SK-N-SH treated with all-trans-retinoic acid at 6 μM for 48 hours (cell line): Measurements from ENCODE around the gene ADRA2B.

ENCODE experiments used
- ATAC-seq: fragments of 200-7000 bp; cut with Tn5 transposase; 3 replicates; pipeline ENCODE4 v1.9.1; 2020; ENCODE audit warnings: mild to moderate bottlenecking, moderate library complexity
- ARNTL ChIP-seq: fragments of 450-650 bp; formaldehyde crosslinking; IDR thresholded peaks from 2 replicates; pipeline ENCODE4 v1.5.0; 2020; ENCODE audit warnings: low read depth, mild to moderate bottlenecking, moderate library complexity, borderline replicate concordance
- ESRRG ChIP-seq: fragments of 250-450 bp; sonication (Bioruptor Pico); IDR thresholded peaks from 2 replicates; pipeline ENCODE4 v1.6.1; 2021; ENCODE audit warnings: mild to moderate bottlenecking
- ISL1 ChIP-seq: fragments of 250-450 bp; sonication (Bioruptor Pico); IDR thresholded peaks from 2 replicates; pipeline ENCODE4 v2.1.2; 2022; ENCODE audit warnings: mild to moderate bottlenecking, moderate library complexity
- OSR1 ChIP-seq: fragments of 250-450 bp; sonication (Bioruptor Pico); IDR thresholded peaks from 2 replicates; pipeline ENCODE4 v1.8.0; 2022; ENCODE audit warnings: moderate library complexity, mild to moderate bottlenecking, inconsistent platforms
- PPARA ChIP-seq: fragments of 250-450 bp; sonication (Bioruptor Pico); IDR thresholded peaks from 2 replicates; pipeline ENCODE4 v1.5.0; 2020; ENCODE audit warnings: mild to moderate bottlenecking, borderline replicate concordance
- TCF4 ChIP-seq: fragments of 250-450 bp; sonication (Bioruptor Pico); IDR thresholded peaks from 2 replicates; pipeline ENCODE4 v1.8.0; 2021; ENCODE audit warnings: mild to moderate bottlenecking, moderate library complexity, borderline replicate concordance
- ZFP3 ChIP-seq: fragments of 250-450 bp; sonication (Bioruptor Pico); IDR thresholded peaks from 2 replicates; pipeline ENCODE4 v1.5.0; 2020; ENCODE audit warnings: mild to moderate bottlenecking, moderate library complexity
- ZFP30 ChIP-seq: fragments of 450-650 bp; formaldehyde crosslinking; IDR thresholded peaks from 2 replicates; pipeline ENCODE4 v1.5.0; 2022; ENCODE audit warnings: mild to moderate bottlenecking, moderate library complexity
- ZNF565 ChIP-seq: fragments of 450-650 bp; formaldehyde crosslinking; conservative IDR thresholded peaks from 2 replicates; pipeline ENCODE4 v1.5.0; 2020; ENCODE audit warnings: low read depth, mild to moderate bottlenecking, moderate library complexity
- ZNF70 ChIP-seq: fragments of 450-650 bp; formaldehyde crosslinking; IDR thresholded peaks from 2 replicates; pipeline ENCODE4 v1.5.0; 2020; ENCODE audit warnings: mild to moderate bottlenecking, moderate library complexity
- ZNF8 ChIP-seq: fragments of 450-650 bp; formaldehyde crosslinking; IDR thresholded peaks from 2 replicates; pipeline ENCODE4 v1.5.0; 2020; ENCODE audit warnings: mild to moderate bottlenecking, moderate library complexity
- TF ChIP-seq, protein P1 (sequence below): fragments of 250-450 bp; sonication (Bioruptor Pico); IDR thresholded peaks from 2 replicates; pipeline ENCODE4 v1.8.0; 2020; ENCODE audit warnings: mild to moderate bottlenecking, moderate library complexity, borderline replicate concordance
- TF ChIP-seq, protein P2 (sequence below): fragments of 250-450 bp; sonication (Bioruptor Pico); IDR thresholded peaks from 2 replicates; pipeline ENCODE4 v1.5.1; 2021; ENCODE audit warnings: mild to moderate bottlenecking, moderate library complexity
- TF ChIP-seq, protein P3 (sequence below): fragments of 250-450 bp; sonication (Bioruptor Pico); IDR thresholded peaks from 2 replicates; pipeline ENCODE4 v1.5.0; 2020; ENCODE audit warnings: mild to moderate bottlenecking, moderate library complexity
- TF ChIP-seq, protein P4 (sequence below): fragments of 250-450 bp; sonication (Bioruptor Pico); IDR thresholded peaks from 2 replicates; pipeline ENCODE4 v1.8.0; 2021; ENCODE audit warnings: low read depth, mild to moderate bottlenecking, moderate library complexity, borderline replicate concordance

ADRA2B gene

DNA sequence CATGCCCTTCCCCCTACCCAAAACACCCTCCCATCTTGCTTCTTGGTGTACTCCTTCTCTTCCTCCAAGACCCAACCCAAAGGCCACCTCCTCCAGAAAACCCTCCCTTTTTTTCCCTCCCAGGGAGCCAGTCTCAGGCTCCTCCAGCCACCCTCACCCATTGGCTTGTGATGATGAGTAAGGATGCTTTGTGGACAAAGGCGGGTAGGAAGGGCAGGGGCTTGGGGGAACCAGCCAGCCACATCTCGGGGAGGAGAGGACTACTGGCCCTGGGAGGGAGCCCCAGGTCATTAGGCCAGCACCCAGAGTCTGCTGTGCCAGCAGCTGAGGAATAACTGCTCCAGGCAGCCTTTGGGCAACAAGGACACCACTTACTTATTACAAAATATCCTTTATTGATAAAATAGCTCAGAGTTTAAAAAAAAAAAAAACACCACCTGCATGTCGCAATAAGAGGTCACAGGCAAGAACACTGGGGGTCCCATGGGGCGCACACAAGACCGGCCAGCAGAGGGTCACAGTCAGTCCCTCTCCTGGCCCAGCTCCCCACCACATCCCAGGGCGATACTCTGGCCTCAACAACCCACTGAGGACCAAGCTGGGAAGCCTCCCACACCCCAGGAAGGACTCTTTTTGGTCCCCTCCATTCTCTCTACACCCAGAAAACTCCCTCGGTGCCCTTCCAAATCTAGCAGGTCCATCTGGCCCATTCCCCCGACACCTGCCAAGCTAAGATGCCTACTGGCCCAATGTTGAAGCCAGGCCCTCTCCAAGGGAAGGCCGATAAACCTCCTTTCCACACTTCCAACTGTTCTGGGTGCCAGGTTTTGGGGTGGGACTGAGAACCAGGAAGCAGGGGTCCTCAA is 3.6 kb downstream of the ADRA2B start:
- TF ChIP-seq ZNF8 (CRISPR knock-in tag) (no peak), ZFP30 (no peak), OSR1 (CRISPR knock-in tag) (no peak), ZNF565 (CRISPR knock-in tag) (no peak), ESRRG (CRISPR knock-in tag) (no peak), ZNF70 (CRISPR knock-in tag) (no peak), ISL1 (CRISPR knock-in tag) (no peak)
- TF ChIP-seq, protein P1, sequence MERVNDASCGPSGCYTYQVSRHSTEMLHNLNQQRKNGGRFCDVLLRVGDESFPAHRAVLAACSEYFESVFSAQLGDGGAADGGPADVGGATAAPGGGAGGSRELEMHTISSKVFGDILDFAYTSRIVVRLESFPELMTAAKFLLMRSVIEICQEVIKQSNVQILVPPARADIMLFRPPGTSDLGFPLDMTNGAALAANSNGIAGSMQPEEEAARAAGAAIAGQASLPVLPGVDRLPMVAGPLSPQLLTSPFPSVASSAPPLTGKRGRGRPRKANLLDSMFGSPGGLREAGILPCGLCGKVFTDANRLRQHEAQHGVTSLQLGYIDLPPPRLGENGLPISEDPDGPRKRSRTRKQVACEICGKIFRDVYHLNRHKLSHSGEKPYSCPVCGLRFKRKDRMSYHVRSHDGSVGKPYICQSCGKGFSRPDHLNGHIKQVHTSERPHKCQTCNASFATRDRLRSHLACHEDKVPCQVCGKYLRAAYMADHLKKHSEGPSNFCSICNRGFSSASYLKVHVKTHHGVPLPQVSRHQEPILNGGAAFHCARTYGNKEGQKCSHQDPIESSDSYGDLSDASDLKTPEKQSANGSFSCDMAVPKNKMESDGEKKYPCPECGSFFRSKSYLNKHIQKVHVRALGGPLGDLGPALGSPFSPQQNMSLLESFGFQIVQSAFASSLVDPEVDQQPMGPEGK (CRISPR knock-in tag) = no peak
- TF ChIP-seq, protein P2, sequence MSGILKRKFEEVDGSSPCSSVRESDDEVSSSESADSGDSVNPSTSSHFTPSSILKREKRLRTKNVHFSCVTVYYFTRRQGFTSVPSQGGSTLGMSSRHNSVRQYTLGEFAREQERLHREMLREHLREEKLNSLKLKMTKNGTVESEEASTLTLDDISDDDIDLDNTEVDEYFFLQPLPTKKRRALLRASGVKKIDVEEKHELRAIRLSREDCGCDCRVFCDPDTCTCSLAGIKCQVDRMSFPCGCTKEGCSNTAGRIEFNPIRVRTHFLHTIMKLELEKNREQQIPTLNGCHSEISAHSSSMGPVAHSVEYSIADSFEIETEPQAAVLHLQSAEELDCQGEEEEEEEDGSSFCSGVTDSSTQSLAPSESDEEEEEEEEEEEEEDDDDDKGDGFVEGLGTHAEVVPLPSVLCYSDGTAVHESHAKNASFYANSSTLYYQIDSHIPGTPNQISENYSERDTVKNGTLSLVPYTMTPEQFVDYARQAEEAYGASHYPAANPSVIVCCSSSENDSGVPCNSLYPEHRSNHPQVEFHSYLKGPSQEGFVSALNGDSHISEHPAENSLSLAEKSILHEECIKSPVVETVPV = no peak
- ATAC-seq = no peak

DNA sequence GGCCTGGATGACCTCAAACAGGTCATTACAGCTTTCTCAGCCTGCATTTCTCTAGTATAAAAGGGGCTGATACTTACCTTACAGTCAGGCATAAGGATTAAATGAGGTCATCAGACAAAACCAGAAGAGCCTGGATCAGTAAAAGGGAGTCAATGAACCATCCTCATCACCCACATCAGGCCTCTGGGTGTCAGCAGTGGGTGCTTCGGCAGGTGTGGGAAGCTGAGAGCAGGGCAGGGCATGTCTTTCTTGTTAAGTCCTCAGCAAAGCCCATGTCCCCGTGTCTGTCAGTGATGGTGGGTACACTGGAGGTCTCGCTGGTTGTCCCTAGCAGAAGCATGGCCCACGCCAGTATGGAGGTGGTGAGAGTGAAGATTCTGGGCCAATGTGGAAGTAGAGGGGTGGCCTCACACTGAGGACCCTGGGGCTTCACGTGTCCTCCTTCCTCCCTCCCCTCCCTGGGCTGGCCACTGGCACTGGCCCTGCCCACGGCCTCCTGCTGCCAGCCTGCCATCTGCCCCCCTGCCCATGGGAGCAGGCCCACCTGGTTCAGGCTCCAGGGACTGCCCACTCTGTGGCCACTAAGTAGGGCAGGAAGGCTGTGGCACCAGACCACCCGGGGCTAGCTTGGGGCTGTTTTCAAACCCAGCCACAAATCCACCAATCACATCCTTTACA is 4.4 kb downstream of the ADRA2B start:
- no peak for ATAC-seq
- TF ChIP-seq, protein P3, sequence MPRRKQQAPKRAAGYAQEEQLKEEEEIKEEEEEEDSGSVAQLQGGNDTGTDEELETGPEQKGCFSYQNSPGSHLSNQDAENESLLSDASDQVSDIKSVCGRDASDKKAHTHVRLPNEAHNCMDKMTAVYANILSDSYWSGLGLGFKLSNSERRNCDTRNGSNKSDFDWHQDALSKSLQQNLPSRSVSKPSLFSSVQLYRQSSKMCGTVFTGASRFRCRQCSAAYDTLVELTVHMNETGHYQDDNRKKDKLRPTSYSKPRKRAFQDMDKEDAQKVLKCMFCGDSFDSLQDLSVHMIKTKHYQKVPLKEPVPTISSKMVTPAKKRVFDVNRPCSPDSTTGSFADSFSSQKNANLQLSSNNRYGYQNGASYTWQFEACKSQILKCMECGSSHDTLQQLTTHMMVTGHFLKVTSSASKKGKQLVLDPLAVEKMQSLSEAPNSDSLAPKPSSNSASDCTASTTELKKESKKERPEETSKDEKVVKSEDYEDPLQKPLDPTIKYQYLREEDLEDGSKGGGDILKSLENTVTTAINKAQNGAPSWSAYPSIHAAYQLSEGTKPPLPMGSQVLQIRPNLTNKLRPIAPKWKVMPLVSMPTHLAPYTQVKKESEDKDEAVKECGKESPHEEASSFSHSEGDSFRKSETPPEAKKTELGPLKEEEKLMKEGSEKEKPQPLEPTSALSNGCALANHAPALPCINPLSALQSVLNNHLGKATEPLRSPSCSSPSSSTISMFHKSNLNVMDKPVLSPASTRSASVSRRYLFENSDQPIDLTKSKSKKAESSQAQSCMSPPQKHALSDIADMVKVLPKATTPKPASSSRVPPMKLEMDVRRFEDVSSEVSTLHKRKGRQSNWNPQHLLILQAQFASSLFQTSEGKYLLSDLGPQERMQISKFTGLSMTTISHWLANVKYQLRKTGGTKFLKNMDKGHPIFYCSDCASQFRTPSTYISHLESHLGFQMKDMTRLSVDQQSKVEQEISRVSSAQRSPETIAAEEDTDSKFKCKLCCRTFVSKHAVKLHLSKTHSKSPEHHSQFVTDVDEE (CRISPR knock-in tag) = no peak
- TF ChIP-seq ESRRG (CRISPR knock-in tag) = no peak
- TF ChIP-seq TCF4 (CRISPR knock-in tag) = no peak

DNA sequence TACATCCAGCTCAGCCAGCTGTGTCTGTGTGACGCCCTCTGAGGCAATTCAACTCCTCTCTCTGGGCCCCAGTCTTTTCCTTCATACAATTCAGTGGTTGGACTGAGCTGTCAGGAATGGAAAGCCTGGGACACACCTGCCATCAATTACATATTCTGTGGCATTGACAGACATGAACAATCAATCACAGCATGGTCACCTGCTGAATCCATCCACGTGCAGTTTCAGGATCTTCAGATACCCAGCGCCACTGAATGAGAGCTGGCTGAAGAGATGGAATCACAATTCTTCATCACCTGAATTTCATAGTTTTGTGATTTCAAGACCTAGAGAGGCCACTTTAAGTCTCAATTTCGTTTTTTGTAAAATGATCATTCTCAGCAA is 5.1 kb downstream of the ADRA2B start:
- ATAC-seq = no peak
- TF ChIP-seq, protein P1 (CRISPR knock-in tag) = no peak
- TF ChIP-seq, protein P4, sequence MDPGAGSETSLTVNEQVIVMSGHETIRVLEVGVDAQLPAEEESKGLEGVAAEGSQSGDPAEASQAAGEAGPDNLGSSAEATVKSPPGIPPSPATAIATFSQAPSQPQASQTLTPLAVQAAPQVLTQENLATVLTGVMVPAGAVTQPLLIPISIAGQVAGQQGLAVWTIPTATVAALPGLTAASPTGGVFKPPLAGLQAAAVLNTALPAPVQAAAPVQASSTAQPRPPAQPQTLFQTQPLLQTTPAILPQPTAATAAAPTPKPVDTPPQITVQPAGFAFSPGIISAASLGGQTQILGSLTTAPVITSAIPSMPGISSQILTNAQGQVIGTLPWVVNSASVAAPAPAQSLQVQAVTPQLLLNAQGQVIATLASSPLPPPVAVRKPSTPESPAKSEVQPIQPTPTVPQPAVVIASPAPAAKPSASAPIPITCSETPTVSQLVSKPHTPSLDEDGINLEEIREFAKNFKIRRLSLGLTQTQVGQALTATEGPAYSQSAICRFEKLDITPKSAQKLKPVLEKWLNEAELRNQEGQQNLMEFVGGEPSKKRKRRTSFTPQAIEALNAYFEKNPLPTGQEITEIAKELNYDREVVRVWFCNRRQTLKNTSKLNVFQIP (CRISPR knock-in tag) = no peak
- no peak for TF ChIP-seq PPARA (CRISPR knock-in tag)
- TF ChIP-seq ZFP3 (CRISPR knock-in tag) = no peak
- TF ChIP-seq ZFP30 = no peak
- TF ChIP-seq ESRRG (CRISPR knock-in tag) = no peak
- TF ChIP-seq ARNTL = no peak
- no peak for TF ChIP-seq OSR1 (CRISPR knock-in tag)
- TF ChIP-seq, protein P2 = no peak
- TF ChIP-seq TCF4 (CRISPR knock-in tag) = no peak
- no peak for TF ChIP-seq ZNF565 (CRISPR knock-in tag)
- TF ChIP-seq, all 23 proteins: peak for 0
